ENCODE results near the gene UGT1A9.

The UGT1A9 gene

DNA sequence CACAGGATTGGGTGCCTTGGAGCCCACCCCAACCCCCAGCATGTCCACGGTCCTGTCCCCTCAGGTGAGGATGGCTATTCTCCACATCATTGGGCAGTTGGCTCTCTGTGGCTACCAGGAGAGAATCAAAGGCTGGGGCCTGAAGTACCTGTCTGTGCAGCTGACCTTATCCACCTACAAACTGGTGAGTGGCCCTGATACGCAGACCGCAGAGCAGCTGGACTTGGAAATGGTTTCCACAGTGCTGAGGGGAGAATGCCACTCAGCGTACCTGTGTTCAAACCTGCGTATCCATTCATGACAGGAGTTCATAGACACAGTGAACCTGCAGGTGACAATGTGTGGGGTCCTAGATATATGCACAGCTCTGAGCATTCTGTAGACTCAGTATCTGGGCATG, 128.0 kb downstream of the UGT1A9 start:
- DNase-seq, result no peak
- no peaks in the 10 kb centered on the region for H3K79me2 ChIP-seq (ENCODE audit: control insufficient read depth, insufficient read depth, low read length, poor library complexity)
- no CpG with 5 or more reads among the region's 5 CpGs for WGBS (ENCODE audit: extremely low coverage, insufficient coverage, insufficient read length)

GRCh38 chr2:233800208-233800607, 128.5 kb downstream of the UGT1A9 start:
- peaks cover 15% of the 10 kb centered on the region for H3K9me3 ChIP-seq (ENCODE audit: insufficient read depth, low read depth, low read length)
- H3K23ac ChIP-seq (ENCODE audit: low read length), result no peak overlapping the region
- no peaks in the 10 kb centered on the region for H3K4me1 ChIP-seq (ENCODE audit: control insufficient read depth in 1 of 2, insufficient read depth in 2 of 2, low read length in 2 of 2)
- no peak overlapping the region for H2AK5ac ChIP-seq (ENCODE audit: low read length)
- H3K27ac ChIP-seq (ENCODE audit: low read depth, low read length), result no peak overlapping the region
- no peak overlapping the region for H3K18ac ChIP-seq (ENCODE audit: low read length)
- H3K79me1 ChIP-seq (ENCODE audit: low read length), result no peaks in the 10 kb centered on the region
- no peak overlapping the region for H4K8ac ChIP-seq (ENCODE audit: low read depth, low read length)
- DNase-seq, result no peak
- no peak overlapping the region for H2AFZ ChIP-seq (ENCODE audit: insufficient read depth, low read length, poor library complexity)
- H3K4me2 ChIP-seq (ENCODE audit: low read length), result no peak overlapping the region
- no peak overlapping the region for H3K4me3 ChIP-seq (ENCODE audit: low read depth, low read length)
- no peaks in the 10 kb centered on the region for H3K27me3 ChIP-seq (ENCODE audit: insufficient read depth, low read length)
- no CpG with 5 or more reads among the region's 7 CpGs for WGBS (ENCODE audit: extremely low coverage, insufficient coverage, insufficient read length)
- no peak overlapping the region for H3K4ac ChIP-seq (ENCODE audit: low read depth, low read length)
- H3K79me2 ChIP-seq (ENCODE audit: control insufficient read depth, insufficient read depth, low read length, poor library complexity), result no peaks in the 10 kb centered on the region
- no peak overlapping the region for H2BK12ac ChIP-seq (ENCODE audit: low read length)
- no peak overlapping the region for H2BK120ac ChIP-seq (ENCODE audit: insufficient read depth, low read length, poor library complexity)
- H4K12ac ChIP-seq (ENCODE audit: low read depth, low read length), result no peak overlapping the region
- no peak overlapping the region for H2BK5ac ChIP-seq (ENCODE audit: low read depth, low read length, poor library complexity)
- no peak overlapping the region for H3K9ac ChIP-seq (ENCODE audit: low read length)
- no peak overlapping the region for H3K14ac ChIP-seq (ENCODE audit: low read length)
- no peaks in the 10 kb centered on the region for H3K36me3 ChIP-seq (ENCODE audit: control insufficient read depth in 1 of 2, insufficient read depth in 2 of 2, low read length in 2 of 2)
- H4K91ac ChIP-seq (ENCODE audit: low read depth, low read length), result no peak overlapping the region

More for the DNA sequence above, 128.0 kb downstream of the UGT1A9 start:
- Histone ChIP-seq H4K12ac (ENCODE audit: low read depth, low read length) (no peak overlapping the region), H3K36me3 (ENCODE audit: control insufficient read depth in 1 of 2, insufficient read depth in 2 of 2, low read length in 2 of 2) (no peaks in the 10 kb centered on the region), H3K27ac (ENCODE audit: low read depth, low read length) (no peak overlapping the region), H3K9me3 (ENCODE audit: insufficient read depth, low read depth, low read length) (peaks cover 15% of the 10 kb centered on the region), H2BK12ac (ENCODE audit: low read length) (no peak overlapping the region), H3K79me1 (ENCODE audit: low read length) (no peaks in the 10 kb centered on the region), H3K4me1 (ENCODE audit: control insufficient read depth in 1 of 2, insufficient read depth in 2 of 2, low read length in 2 of 2) (no peaks in the 10 kb centered on the region), H3K18ac (ENCODE audit: low read length) (no peak overlapping the region), H3K27me3 (ENCODE audit: insufficient read depth, low read length) (no peaks in the 10 kb centered on the region), H2BK120ac (ENCODE audit: insufficient read depth, low read length, poor library complexity) (no peak overlapping the region), H4K8ac (ENCODE audit: low read depth, low read length) (no peak overlapping the region), H3K9ac (ENCODE audit: low read length) (no peak overlapping the region), H3K4me3 (ENCODE audit: low read depth, low read length) (no peak overlapping the region), H3K4ac (ENCODE audit: low read depth, low read length) (no peak overlapping the region), H3K14ac (ENCODE audit: low read length) (no peak overlapping the region), H2AK5ac (ENCODE audit: low read length) (no peak overlapping the region), H3K4me2 (ENCODE audit: low read length) (no peak overlapping the region), H2BK5ac (ENCODE audit: low read depth, low read length, poor library complexity) (no peak overlapping the region), H4K91ac (ENCODE audit: low read depth, low read length) (no peak overlapping the region), H2AFZ (ENCODE audit: insufficient read depth, low read length, poor library complexity) (no peak overlapping the region), H3K23ac (ENCODE audit: low read length) (no peak overlapping the region)

GRCh38 chr2:233801357-233802131, 129.8 kb downstream of the UGT1A9 start:
- no peak overlapping the region for H4K12ac ChIP-seq (ENCODE audit: low read depth, low read length)
- H3K14ac ChIP-seq (ENCODE audit: low read length), result no peak overlapping the region
- no peak overlapping the region for H3K18ac ChIP-seq (ENCODE audit: low read length)
- H3K9me3 ChIP-seq (ENCODE audit: insufficient read depth, low read depth, low read length), result peaks cover 12% of the 10 kb centered on the region
- no peak overlapping the region for H3K4ac ChIP-seq (ENCODE audit: low read depth, low read length)
- no peaks in the 10 kb centered on the region for H3K4me1 ChIP-seq (ENCODE audit: control insufficient read depth in 1 of 2, insufficient read depth in 2 of 2, low read length in 2 of 2)
- H3K79me1 ChIP-seq (ENCODE audit: low read length), result no peaks in the 10 kb centered on the region
- no peak overlapping the region for H3K23ac ChIP-seq (ENCODE audit: low read length)
- no peak overlapping the region for H4K8ac ChIP-seq (ENCODE audit: low read depth, low read length)
- H3K4me2 ChIP-seq (ENCODE audit: low read length), result no peak overlapping the region
- no peak overlapping the region for H2AFZ ChIP-seq (ENCODE audit: insufficient read depth, low read length, poor library complexity)
- no peaks in the 10 kb centered on the region for H3K36me3 ChIP-seq (ENCODE audit: control insufficient read depth in 1 of 2, insufficient read depth in 2 of 2, low read length in 2 of 2)
- H3K79me2 ChIP-seq (ENCODE audit: control insufficient read depth, insufficient read depth, low read length, poor library complexity), result no peaks in the 10 kb centered on the region
- no peak overlapping the region for H3K9ac ChIP-seq (ENCODE audit: low read length)
- no peak for DNase-seq
- no peak overlapping the region for H2BK12ac ChIP-seq (ENCODE audit: low read length)
- H3K27me3 ChIP-seq (ENCODE audit: insufficient read depth, low read length), result no peaks in the 10 kb centered on the region
- no peak overlapping the region for H2BK5ac ChIP-seq (ENCODE audit: low read depth, low read length, poor library complexity)
- no CpG with 5 or more reads among the region's 9 CpGs for WGBS (ENCODE audit: extremely low coverage, insufficient coverage, insufficient read length)
- no peak overlapping the region for H2BK120ac ChIP-seq (ENCODE audit: insufficient read depth, low read length, poor library complexity)
- no peak overlapping the region for H4K91ac ChIP-seq (ENCODE audit: low read depth, low read length)
- no peak overlapping the region for H3K4me3 ChIP-seq (ENCODE audit: low read depth, low read length)
- H2AK5ac ChIP-seq (ENCODE audit: low read length), result no peak overlapping the region
- H3K27ac ChIP-seq (ENCODE audit: low read depth, low read length), result no peak overlapping the region

GRCh38 chr2:233802132-233802815, 130.6 kb downstream of the UGT1A9 start:
- Histone ChIP-seq H3K4ac (ENCODE audit: low read depth, low read length) (no peak overlapping the region), H4K8ac (ENCODE audit: low read depth, low read length) (no peak overlapping the region), H2BK120ac (ENCODE audit: insufficient read depth, low read length, poor library complexity) (no peak overlapping the region), H3K23ac (ENCODE audit: low read length) (no peak overlapping the region), H4K91ac (ENCODE audit: low read depth, low read length) (no peak overlapping the region), H3K27me3 (ENCODE audit: insufficient read depth, low read length) (no peaks in the 10 kb centered on the region), H2AK5ac (ENCODE audit: low read length) (no peak overlapping the region), H3K4me3 (ENCODE audit: low read depth, low read length) (no peak overlapping the region), H3K79me2 (ENCODE audit: control insufficient read depth, insufficient read depth, low read length, poor library complexity) (no peaks in the 10 kb centered on the region), H3K4me1 (ENCODE audit: control insufficient read depth in 1 of 2, insufficient read depth in 2 of 2, low read length in 2 of 2) (no peaks in the 10 kb centered on the region), H3K9me3 (ENCODE audit: insufficient read depth, low read depth, low read length) (peaks cover 12% of the 10 kb centered on the region), H3K79me1 (ENCODE audit: low read length) (no peaks in the 10 kb centered on the region), H4K12ac (ENCODE audit: low read depth, low read length) (no peak overlapping the region), H2BK5ac (ENCODE audit: low read depth, low read length, poor library complexity) (no peak overlapping the region), H3K18ac (ENCODE audit: low read length) (no peak overlapping the region), H2BK12ac (ENCODE audit: low read length) (no peak overlapping the region), H3K27ac (ENCODE audit: low read depth, low read length) (no peak overlapping the region), H3K9ac (ENCODE audit: low read length) (no peak overlapping the region), H3K36me3 (ENCODE audit: control insufficient read depth in 1 of 2, insufficient read depth in 2 of 2, low read length in 2 of 2) (no peaks in the 10 kb centered on the region), H3K14ac (ENCODE audit: low read length) (no peak overlapping the region), H2AFZ (ENCODE audit: insufficient read depth, low read length, poor library complexity) (no peak overlapping the region), H3K4me2 (ENCODE audit: low read length) (no peak overlapping the region)
- WGBS (ENCODE audit: extremely low coverage, insufficient coverage, insufficient read length), result no CpG with 5 or more reads among the region's 3 CpGs
- DNase-seq, result no peak
